Aorta (tissue), 5 donors: ENCODE results near the gene ZNF563. TPM values are rescaled to one million over a fixed set of nuclear protein-coding genes. Genes with fewer than 3 reads are reported as not detected.

Source experiments
- ATAC-seq: fragments of 200-7000 bp; cut with Tn5 transposase; one replicate; pipeline ENCODE4 v1.9.1; 2022; ENCODE audit warnings: moderate library complexity; ENCODE audit not compliant: low FRiP score
- DNase-seq, 2 donors: peaks; one replicate each; pipeline ENCODE4 v3.0.0-alpha.2; 2020
- H3K27ac ChIP-seq, 2 donors: one replicate each; pipeline ENCODE4 v1.5.1; 2013; ENCODE audit warnings: low read length in 2 of 2, mild to moderate bottlenecking in 2 of 2, moderate library complexity in 2 of 2, control low read depth in 1 of 2, inconsistent platforms in 1 of 2, low read depth in 1 of 2
- H3K27me3 ChIP-seq, 2 donors: one replicate each; pipeline ENCODE4 v1.6.1; 2013; ENCODE audit warnings: control low read depth in 1 of 2, low read length in 1 of 2, mild to moderate bottlenecking in 1 of 2, moderate library complexity in 1 of 2; ENCODE audit not compliant: insufficient read depth in 2 of 2, control insufficient read depth in 1 of 2
- H3K36me3 ChIP-seq, 2 donors: one replicate each; pipeline ENCODE4 v1.6.1; 2013; ENCODE audit warnings: control low read depth in 1 of 2, low read length in 1 of 2, mild to moderate bottlenecking in 1 of 2; ENCODE audit not compliant: insufficient read depth in 2 of 2, control insufficient read depth in 1 of 2
- H3K4me1 ChIP-seq, 2 donors: one replicate each; pipeline ENCODE4 v1.6.1; 2013; ENCODE audit warnings: low read length in 2 of 2, control low read depth in 1 of 2, mild to moderate bottlenecking in 1 of 2, moderate library complexity in 1 of 2; ENCODE audit not compliant: insufficient read depth in 2 of 2, control insufficient read depth in 1 of 2
- H3K4me3 ChIP-seq, 2 donors: one replicate each; pipeline ENCODE4 v1.5.1; 2013; ENCODE audit warnings: low read length in 2 of 2, control low read depth in 1 of 2, mild to moderate bottlenecking in 1 of 2
- H3K9me3 ChIP-seq: one replicate; pipeline ENCODE4 v1.6.1; 2013; ENCODE audit warnings: mild to moderate bottlenecking, low read length; ENCODE audit not compliant: control insufficient read depth
- WGBS, 2 donors: extraction: QIAGEN DNeasy Blood & Tissue Kit; methylation state at CpG; one replicate each; pipeline ENCODE4 v1.1.7; 2013; 5-methylcytosine and 5-hydroxymethylcytosine counted together
- intact Hi-C, 2 donors: fragments of 100-400 bp; cut with DNase I; formaldehyde crosslinking; loops; one replicate each; pipeline versions ENCODE4 v1.14.2 to v1.15.0; 2022
- polyA plus RNA-seq, 2 donors: library from polyadenylated mRNA; stranded (reverse); fragments of 200-250 nt; gene quantifications; one replicate each; pipeline ENCODE4 v1.2.3, GENCODE V29; 2013
- total RNA-seq, 2 donors: library from RNA; stranded (reverse); fragmentation: NEBNext Ultra II Directional; extraction: Animal tissue kit (Norgen Biotek cat#: 25700); gene quantifications; one replicate each; pipeline ENCODE4 v1.2.1, GENCODE V29; 2021
- donor health status: healthy with polysubstance abuse.
- donor health status: Bipolar disorder and iron deficiency.
- donor health status: DM: no; HTN: no; CAD: no.
- donor health status: DM: no; HTN: no; CAD: no.
- donor health status: DM: yes; HTN: yes; CAD: no.

The ZNF563 gene
- total and polyA plus RNA-seq, 4 donors, result 1.9 to 5.4 (median 2.4) TPM

DNA sequence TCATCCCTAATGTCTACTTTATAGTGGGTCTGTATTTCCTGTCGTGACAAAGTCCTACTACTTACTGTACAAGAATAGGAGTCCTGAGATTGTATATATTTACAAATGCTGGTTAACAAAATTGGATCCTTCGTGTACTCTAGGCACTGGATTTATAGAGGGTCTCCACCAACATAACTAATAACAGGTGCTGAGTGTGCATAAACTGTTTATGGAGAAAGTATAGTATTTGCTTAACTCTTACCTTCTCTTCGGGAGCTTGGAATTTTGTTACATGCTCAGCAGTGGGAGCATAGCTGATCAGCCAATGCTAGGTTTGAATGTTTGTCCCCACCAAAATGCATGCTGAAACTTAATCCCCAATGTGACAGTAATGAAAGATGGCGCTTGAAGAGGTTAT, 19.9 kb upstream of the ZNF563 start:
- 94 to 98% methylated on average over 4 of the region's 4 CpGs for WGBS, 2 donors
- intact Hi-C loops, result no loop called here
- ATAC-seq (no peak), DNase-seq (no peak)
- peaks cover 15% of the 10 kb centered on the region for H3K9me3 ChIP-seq
- no peak overlapping the region for H3K4me3 ChIP-seq
- no peak overlapping the region for H3K27ac ChIP-seq
- H3K4me1 ChIP-seq, result no peaks in the 10 kb centered on the region
- no peaks in the 10 kb centered on the region for H3K27me3 ChIP-seq
- H3K36me3 ChIP-seq, result peaks cover 12 to 18% of the 10 kb centered on the region in 2 donors

DNA sequence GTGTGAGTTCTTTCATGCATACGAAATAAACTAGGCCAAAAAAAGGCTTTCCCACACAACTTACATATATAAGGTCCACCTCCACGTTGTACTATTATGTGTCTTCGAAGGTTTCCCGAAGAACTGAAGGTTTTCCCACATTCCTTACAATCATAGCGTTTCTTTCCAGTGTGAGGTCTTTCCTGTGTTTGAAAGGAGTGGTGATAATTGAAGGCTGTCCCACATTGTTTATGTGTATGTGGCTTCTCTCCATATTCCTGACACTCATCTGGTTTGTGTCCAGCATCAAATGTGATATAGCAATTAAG, 17.4 kb upstream of the ZNF563 start:
- intact Hi-C loops, result no loop called here
- Histone ChIP-seq H3K27me3 (no peaks in the 10 kb centered on the region), H3K9me3 (peaks cover 17% of the 10 kb centered on the region), H3K4me3 (no peak overlapping the region), H3K36me3 (peaks cover 12 to 23% of the 10 kb centered on the region in 2 donors), H3K27ac (no peak overlapping the region), H3K4me1 (no peaks in the 10 kb centered on the region)
- 96 to 98% methylated on average over 5 of the region's 5 CpGs for WGBS, 2 donors
- DNase-seq (no peak), ATAC-seq (no peak)

DNA sequence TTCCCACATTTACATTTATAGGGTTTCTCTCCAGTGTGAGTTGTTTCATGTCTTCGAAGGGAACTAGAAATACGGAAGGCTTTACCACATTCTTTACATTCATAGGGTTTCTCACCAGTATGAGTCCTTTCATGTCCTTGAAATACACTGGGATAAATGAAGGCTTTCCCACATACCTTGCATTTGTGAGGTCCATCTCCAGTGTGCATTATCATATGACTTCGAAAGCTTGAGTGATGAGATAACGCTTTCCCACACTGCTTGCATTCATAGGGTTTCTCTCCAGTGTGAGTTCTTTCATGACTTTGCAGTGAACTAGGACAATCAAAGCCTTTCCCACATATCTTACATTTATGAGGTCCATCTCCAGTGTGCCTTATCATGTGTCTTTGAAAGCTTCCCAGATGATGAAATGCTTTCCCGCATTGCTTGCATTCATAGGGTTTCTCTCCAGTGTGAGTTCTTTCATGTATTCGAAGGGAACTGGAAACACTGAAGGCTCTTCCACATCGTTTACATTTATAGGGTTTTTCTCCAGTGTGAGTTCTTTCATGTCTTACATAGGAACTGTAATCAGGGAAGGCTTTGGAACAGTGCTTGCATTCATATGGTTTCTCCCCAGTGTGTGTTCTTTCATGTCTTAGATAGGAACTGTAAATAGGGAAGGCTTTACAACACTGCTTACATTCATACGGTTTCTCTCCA, 16.9 kb upstream of the ZNF563 start:
- H3K4me1 ChIP-seq, result no peaks in the 10 kb centered on the region
- 98% methylated on average over 8 of the region's 8 CpGs for WGBS, 2 donors
- ATAC-seq (no peak), DNase-seq (no peak)
- intact Hi-C loops, result no loop called here
- no peak overlapping the region for H3K4me3 ChIP-seq
- no peak overlapping the region for H3K27ac ChIP-seq
- H3K9me3 ChIP-seq, result peaks cover 17% of the 10 kb centered on the region
- peaks cover 12 to 23% of the 10 kb centered on the region in 2 donors for H3K36me3 ChIP-seq
- H3K27me3 ChIP-seq, result no peaks in the 10 kb centered on the region

DNA sequence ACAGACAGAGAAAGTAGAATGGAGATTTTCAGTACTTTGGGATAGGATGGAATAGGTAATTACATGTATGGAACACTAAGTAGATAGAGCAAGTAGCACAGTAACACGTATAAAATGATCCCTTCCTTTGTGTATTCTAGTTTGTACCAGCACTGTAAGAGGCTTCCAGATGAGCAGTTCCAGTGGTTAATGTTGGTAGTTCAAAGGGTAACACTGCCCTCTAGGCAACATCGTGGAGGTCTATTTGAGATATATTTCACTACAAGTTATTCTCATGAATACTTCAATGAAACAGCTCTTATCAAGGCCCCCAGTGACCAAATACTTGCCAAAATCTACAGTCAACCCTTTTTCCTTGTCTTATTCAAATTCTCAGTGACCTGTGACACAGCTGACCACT, 13.5 kb upstream of the ZNF563 start:
- 66 to 78% methylated on average over 2 of the region's 2 CpGs for WGBS, 2 donors
- H3K4me3 ChIP-seq, result no peak overlapping the region
- no peak for ATAC-seq
- intact Hi-C loops, result no loop called here
- no peak for DNase-seq
- H3K36me3 ChIP-seq, result peaks cover 10 to 20% of the 10 kb centered on the region in 2 donors
- H3K4me1 ChIP-seq, result no peaks in the 10 kb centered on the region
- H3K27me3 ChIP-seq, result no peaks in the 10 kb centered on the region
- H3K27ac ChIP-seq, result no peak overlapping the region
- H3K9me3 ChIP-seq, result peaks cover 11% of the 10 kb centered on the region

DNA sequence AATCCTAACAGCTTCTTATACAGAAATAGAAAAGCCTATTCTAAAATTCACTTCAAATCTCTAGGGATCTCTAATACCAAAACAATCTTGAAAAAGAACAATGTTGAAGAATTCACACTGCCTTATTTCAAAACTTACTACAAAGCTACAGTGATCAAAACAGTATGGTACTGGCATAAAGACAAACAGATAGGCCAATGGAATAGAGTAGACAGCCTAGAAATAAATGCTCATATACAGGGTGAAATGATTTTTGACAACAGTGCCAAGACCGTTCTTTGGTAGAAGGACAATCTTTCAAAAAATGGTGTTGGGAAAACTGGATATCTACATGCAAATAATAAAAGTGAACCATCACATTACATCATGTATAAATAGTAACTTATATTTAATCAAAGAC, 11.8 kb upstream of the ZNF563 start:
- ATAC-seq (no peak), DNase-seq (no peak)
- intact Hi-C loops, result no loop called here
- Histone ChIP-seq H3K27ac (no peak overlapping the region), H3K4me1 (no peaks in the 10 kb centered on the region), H3K36me3 (peaks cover 2 to 7% of the 10 kb centered on the region in 2 donors), H3K9me3 (peaks cover 4% of the 10 kb centered on the region), H3K27me3 (no peaks in the 10 kb centered on the region), H3K4me3 (no peak overlapping the region)
- WGBS, 2 donors, result 97% methylated on average over 1 of the region's 1 CpG

DNA sequence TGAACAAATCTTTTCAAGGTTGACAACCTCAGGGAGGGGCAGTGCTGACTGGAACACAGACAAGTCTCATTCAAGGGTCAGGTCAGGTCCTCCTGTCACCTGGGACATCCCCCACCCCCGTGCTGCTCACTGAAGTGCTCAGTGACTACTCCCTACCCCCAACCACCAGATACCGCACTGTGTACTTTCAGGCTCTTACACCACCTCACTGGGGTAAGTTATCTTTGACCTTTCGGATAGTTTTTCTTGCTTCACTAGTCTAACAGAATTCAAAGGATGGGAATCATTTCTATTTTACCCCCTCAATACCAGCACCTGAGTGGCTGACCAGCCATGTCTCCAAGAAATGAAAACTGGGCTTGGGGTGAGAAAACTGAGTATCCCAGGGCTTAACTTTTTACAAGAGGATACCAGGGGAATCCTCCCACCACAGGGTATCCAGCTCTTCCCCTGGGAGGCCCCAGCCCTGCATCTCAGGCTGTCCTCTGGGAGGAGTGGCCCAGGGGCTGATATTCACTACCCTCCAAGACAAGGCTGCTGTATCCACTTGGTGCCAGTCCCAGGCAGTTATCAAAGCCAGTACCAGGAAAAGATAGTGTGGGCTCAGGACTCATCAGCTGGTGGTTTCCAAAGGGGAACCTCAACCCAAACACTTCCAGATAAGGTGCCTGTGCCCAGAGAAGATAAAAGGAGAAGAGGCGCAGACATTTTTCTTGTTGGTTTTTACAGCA, 2.1 kb downstream of the ZNF563 start:
- intact Hi-C loops, result loop anchor here (5.0 kb wide), 2 partner anchors 36 to 39 kb away; partner anchors contain the start of genes ZNF44 (in 1 of the 2) and ZNF442 (in 1 of the 2)
- WGBS, 2 donors, result 85 to 87% methylated on average over 4 of the region's 4 CpGs

DNA sequence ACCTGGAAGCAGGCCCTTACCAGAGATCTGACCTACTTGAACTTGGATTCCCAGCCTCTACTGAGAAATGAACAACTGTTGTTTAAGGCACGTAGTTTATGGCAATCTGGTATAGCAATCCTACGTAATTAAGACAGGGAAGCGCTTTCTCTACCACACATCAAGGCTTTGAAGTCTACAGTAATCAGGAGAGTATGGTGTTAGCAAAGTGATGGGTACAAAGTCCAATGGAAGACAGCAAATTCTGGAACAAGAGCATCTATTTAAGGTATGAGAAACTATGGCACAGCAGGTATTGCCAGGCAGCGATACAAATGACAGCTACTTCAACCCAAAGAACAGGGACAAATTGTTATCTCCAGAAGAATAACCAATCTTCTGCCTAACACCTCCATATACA, 3.1 kb downstream of the ZNF563 start:
- 97 to 98% methylated on average over 4 of the region's 4 CpGs for WGBS, 2 donors
- Histone ChIP-seq H3K27ac (no peak overlapping the region), H3K9me3 (no peaks in the 10 kb centered on the region), H3K36me3 (no peaks in the 10 kb centered on the region), H3K4me1 (no peaks in the 10 kb centered on the region), H3K27me3 (no peaks in the 10 kb centered on the region), H3K4me3 (no peak overlapping the region)
- ATAC-seq, result no peak
- DNase-seq, result no peak
- intact Hi-C loops, result loop anchor here (5.0 kb wide), 2 partner anchors 37 to 38 kb away; partner anchors contain the start of genes ZNF44 (in 1 of the 2) and ZNF442 (in 1 of the 2)

More for the DNA sequence above, 2.1 kb downstream of the ZNF563 start:
- no peaks in the 10 kb centered on the region for H3K27me3 ChIP-seq
- no peak overlapping the region for H3K27ac ChIP-seq
- no peaks in the 10 kb centered on the region for H3K4me1 ChIP-seq
- no peaks in the 10 kb centered on the region for H3K9me3 ChIP-seq
- no peak overlapping the region for H3K4me3 ChIP-seq
- H3K36me3 ChIP-seq, result no peaks in the 10 kb centered on the region
- DNase-seq (no peak), ATAC-seq (no peak)

DNA sequence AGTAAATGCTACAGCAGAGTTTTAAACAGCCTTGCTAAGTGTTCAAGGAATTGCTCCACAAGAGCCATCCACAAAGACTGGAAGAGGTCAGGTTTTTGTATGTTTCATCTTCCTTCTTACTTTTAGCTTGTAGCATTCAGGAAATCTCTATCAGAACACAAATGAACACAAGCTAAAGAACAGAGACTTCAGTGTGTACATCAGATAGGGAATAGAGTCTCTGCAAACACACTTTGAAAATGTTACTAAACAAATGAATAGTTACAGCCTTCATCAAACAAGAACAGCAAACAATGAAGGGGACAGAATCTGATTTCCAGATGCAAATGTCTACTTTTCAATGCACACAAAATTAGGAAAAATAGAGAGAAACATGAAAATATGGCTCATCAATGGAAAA, 7.7 kb downstream of the ZNF563 start:
- intact Hi-C loops, result no loop called here
- H3K4me1 ChIP-seq, result peaks cover 0 to 2% of the 10 kb centered on the region in 2 donors
- ATAC-seq, result no peak

More for the DNA sequence above, 7.7 kb downstream of the ZNF563 start:
- Histone ChIP-seq H3K9me3 (no peaks in the 10 kb centered on the region), H3K4me3 (no peak overlapping the region), H3K36me3 (peaks cover 0 to 5% of the 10 kb centered on the region in 2 donors), H3K27ac (no peak overlapping the region), H3K27me3 (no peaks in the 10 kb centered on the region)
- DNase-seq, result no peak
